Lung (tissue), 12 donors: ENCODE measurements around the gene DUSP19. TPM values are rescaled to one million over a fixed set of nuclear protein-coding genes. Genes with fewer than 3 reads are reported as not detected.

ENCODE experiments used
- ATAC-seq: fragments of 200-7000 bp; cut with Tn5 transposase; one replicate; pipeline ENCODE4 v1.9.1; 2020; ENCODE audit warnings: moderate number of reproducible peaks; ENCODE audit not compliant: insufficient read depth, low FRiP score
- DNase-seq, 3 donors: peaks; one replicate each; pipeline ENCODE4 v3.0.0-alpha.2; 2013 to 2017
- H3K27ac ChIP-seq, 2 donors: one replicate each; pipeline ENCODE4 v1.5.1; 2013; ENCODE audit warnings: mild to moderate bottlenecking in 2 of 2, moderate library complexity in 2 of 2, control low read depth in 1 of 2, inconsistent platforms in 1 of 2, low read depth in 1 of 2, low read length in 1 of 2
- H3K27me3 ChIP-seq, 3 donors: one replicate each; pipeline ENCODE4 v1.5.1; 2013; ENCODE audit warnings: low read length in 2 of 3; ENCODE audit not compliant: control insufficient read depth in 3 of 3, insufficient read depth in 3 of 3
- H3K36me3 ChIP-seq, 4 donors: one replicate each; pipeline ENCODE4 v1.5.1; 2013; ENCODE audit warnings: low read length in 4 of 4, mild to moderate bottlenecking in 1 of 4, moderate library complexity in 1 of 4; ENCODE audit not compliant: control insufficient read depth in 4 of 4, insufficient read depth in 4 of 4
- H3K4me1 ChIP-seq, 5 donors: one replicate each; pipeline ENCODE4 v1.5.1; 2013; ENCODE audit warnings: low read length in 5 of 5, mild to moderate bottlenecking in 2 of 5, moderate library complexity in 1 of 5; ENCODE audit not compliant: control insufficient read depth in 5 of 5, insufficient read depth in 5 of 5
- H3K4me3 ChIP-seq: one replicate; pipeline ENCODE4 v1.5.1; 2013; ENCODE audit warnings: mild to moderate bottlenecking, control low read depth, moderate library complexity
- H3K9ac ChIP-seq, 2 donors: one replicate each; pipeline ENCODE4 v1.5.1; 2013; ENCODE audit warnings: low read length in 2 of 2, control low read depth in 1 of 2; ENCODE audit not compliant: insufficient read depth in 1 of 2
- H3K9me3 ChIP-seq, 4 donors: one replicate each; pipeline ENCODE4 v1.5.1; 2013; ENCODE audit warnings: low read length in 3 of 4, mild to moderate bottlenecking in 1 of 4, moderate library complexity in 1 of 4; ENCODE audit not compliant: control insufficient read depth in 4 of 4, insufficient read depth in 3 of 4
- WGBS, 2 donors: extraction: QIAGEN DNeasy Blood & Tissue Kit; methylation state at CpG; one replicate each; pipeline ENCODE4 v1.1.7; 2013; 5-methylcytosine and 5-hydroxymethylcytosine counted together
- polyA plus RNA-seq, 2 donors: library from polyadenylated mRNA; stranded (reverse); fragments of 200-250 nt; gene quantifications; one replicate each; pipeline ENCODE4 v1.2.1, GENCODE V29; 2013
- total RNA-seq, 2 donors: library from RNA; depleted of rRNA in 1 of 2; stranded (reverse); fragments of >200 nt in 1 of 2; gene quantifications; one replicate each; pipeline ENCODE4 v1.2.1, GENCODE V29; 2014 to 2021
- TF ChIP-seq, protein P1 (sequence below): IDR thresholded peaks from 2 replicates; pipeline ENCODE4 v1.5.1; 2012; ENCODE audit warnings: mild to moderate bottlenecking; ENCODE audit errors: control extremely low read depth, extremely low read depth
- donor health status: control.
- donor health status: control.
- donor health status: Bipolar disorder and iron deficiency.
- donor health status: healthy.
- donor health status: DM: yes; HTN: yes; CAD: no.

DUSP19 gene
- total and polyA plus RNA-seq, 4 donors: 0.70 to 8.8 (median 2.9) TPM

DNA sequence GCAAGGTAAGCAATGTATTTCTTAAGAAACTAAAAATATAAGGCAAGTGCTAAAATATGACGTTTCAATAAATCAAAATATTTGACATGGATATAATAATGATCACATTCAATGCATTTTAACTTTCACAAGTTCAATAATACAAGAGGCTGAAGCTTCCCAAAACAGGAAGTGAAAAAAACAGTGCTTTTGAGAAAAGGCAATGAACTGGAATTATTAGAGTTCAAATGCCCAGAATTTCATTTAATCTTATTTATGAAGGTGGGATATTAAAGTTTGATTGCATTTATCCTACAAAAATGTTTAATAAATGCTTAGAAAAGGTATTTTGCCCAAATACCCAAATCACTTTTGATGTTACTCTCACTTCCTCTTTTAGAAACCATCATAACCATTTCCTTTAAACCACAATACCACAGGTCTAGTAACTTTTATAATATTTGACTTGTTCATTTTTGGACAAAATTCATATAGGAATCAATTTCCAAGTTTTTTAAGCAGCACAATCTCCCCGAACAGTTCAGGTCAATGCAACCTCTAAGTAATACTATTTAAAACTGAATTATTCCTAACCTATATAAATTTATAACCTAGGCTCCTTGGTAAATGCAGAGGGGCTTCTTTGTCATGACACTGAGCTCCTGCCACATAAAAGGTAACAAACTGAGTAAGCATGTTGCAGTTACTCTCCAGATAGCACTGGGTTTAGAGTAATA lies 42.4 kb upstream of the DUSP19 start:
- H3K27me3 ChIP-seq: peaks cover 0 to 3% (median 0%) of the 10 kb centered on the region in 3 donors
- H3K4me3 ChIP-seq: no peak overlapping the region
- H3K4me1 ChIP-seq: peaks cover 2 to 33% (median 17%) of the 10 kb centered on the region in 5 donors
- WGBS, 2 donors: 17 to 20% methylated on average over 2 of the region's 2 CpGs
- peak in 1 of 3 donors; percentile 16 for DNase-seq
- H3K36me3 ChIP-seq: no peaks in the 10 kb centered on the region
- TF ChIP-seq, protein P1, sequence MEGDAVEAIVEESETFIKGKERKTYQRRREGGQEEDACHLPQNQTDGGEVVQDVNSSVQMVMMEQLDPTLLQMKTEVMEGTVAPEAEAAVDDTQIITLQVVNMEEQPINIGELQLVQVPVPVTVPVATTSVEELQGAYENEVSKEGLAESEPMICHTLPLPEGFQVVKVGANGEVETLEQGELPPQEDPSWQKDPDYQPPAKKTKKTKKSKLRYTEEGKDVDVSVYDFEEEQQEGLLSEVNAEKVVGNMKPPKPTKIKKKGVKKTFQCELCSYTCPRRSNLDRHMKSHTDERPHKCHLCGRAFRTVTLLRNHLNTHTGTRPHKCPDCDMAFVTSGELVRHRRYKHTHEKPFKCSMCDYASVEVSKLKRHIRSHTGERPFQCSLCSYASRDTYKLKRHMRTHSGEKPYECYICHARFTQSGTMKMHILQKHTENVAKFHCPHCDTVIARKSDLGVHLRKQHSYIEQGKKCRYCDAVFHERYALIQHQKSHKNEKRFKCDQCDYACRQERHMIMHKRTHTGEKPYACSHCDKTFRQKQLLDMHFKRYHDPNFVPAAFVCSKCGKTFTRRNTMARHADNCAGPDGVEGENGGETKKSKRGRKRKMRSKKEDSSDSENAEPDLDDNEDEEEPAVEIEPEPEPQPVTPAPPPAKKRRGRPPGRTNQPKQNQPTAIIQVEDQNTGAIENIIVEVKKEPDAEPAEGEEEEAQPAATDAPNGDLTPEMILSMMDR: no peak
- H3K9ac ChIP-seq: peak overlapping the region; percentile 26 to 93
- no peaks in the 10 kb centered on the region for H3K9me3 ChIP-seq
- H3K27ac ChIP-seq: no peak overlapping the region
- no peak for ATAC-seq

GRCh38 chr2:183037074-183037552 lies 41.4 kb upstream of the DUSP19 start:
- H3K9ac ChIP-seq: peak overlapping the region; percentile 59 to 93
- TF ChIP-seq, protein P1: no peak
- 6 to 11% methylated on average over 4 of the region's 4 CpGs for WGBS, 2 donors
- H3K4me3 ChIP-seq: peak overlapping the region; percentile 74
- H3K36me3 ChIP-seq: no peaks in the 10 kb centered on the region
- H3K27ac ChIP-seq: peak overlapping the region; percentile 96 to 100
- DNase-seq (peak in 1 of 3 donors; percentile 61), ATAC-seq (no peak)
- peaks cover 0 to 3% (median 3%) of the 10 kb centered on the region in 3 donors for H3K27me3 ChIP-seq
- no peaks in the 10 kb centered on the region for H3K9me3 ChIP-seq
- H3K4me1 ChIP-seq: peaks cover 2 to 33% (median 14%) of the 10 kb centered on the region in 5 donors

DNA sequence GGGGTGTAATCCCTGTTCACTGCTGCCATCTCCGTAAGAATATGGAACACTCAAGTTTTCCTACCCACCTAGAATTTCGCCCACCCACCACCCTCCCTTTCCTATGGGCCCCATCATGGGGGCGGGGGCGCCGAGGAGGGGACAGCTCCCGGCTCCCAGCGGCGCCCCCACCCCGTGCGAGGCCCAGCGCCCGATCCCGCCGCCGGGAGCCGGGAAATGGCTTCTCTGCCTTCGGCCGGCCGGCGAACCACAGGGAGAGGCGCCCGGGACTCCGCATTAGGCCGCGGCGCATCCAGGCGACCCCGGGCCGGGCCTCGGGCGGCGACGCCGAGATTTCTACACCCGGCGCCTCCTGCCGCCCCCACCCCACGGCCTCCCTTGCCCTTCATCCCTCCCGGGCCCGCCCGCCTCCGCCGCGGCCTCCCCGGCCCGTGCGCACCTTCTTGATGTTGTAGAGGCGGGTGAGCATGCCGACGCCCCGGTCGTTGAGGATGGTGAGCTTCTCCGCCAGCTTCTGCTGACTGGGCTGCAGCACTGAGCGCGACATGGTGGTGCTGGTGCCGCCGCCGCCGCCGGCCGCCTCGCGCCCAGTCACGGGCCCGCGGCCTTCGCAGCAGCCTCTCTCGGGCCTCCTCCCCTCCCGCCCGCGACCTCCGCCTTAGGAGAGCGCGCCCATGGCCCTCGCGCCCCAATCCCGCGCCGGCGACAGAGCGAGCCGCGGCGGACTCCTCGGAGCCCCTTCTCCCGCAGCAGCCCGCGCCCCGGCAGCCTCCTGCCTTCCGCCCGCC lies 40.8 kb upstream of the DUSP19 start:
- Histone ChIP-seq H3K27me3 (peaks cover 0 to 3% (median 3%) of the 10 kb centered on the region in 3 donors), H3K9me3 (no peaks in the 10 kb centered on the region), H3K9ac (peak overlapping the region; percentile 59 to 93), H3K4me1 (peaks cover 1 to 30% (median 9%) of the 10 kb centered on the region in 5 donors), H3K4me3 (peak overlapping the region; percentile 74), H3K36me3 (no peaks in the 10 kb centered on the region), H3K27ac (peak overlapping the region; percentile 96 to 100)
- DNase-seq (peak in 2 of 3 donors; percentile 64), ATAC-seq (peak; percentile 62)
- 1% methylated on average over 72 to 91 of the region's 91 CpGs for WGBS, 2 donors
- TF ChIP-seq, protein P1: no peak
